Ovary (tissue), 3 donors: ENCODE results near the gene CNTNAP4.

Experiments used
- CTCF ChIP-seq, 3 donors: fragments of 450-650 bp in 2 of 3; fragments of 200-600 bp in 1 of 3; IDR thresholded peaks; one replicate each; pipeline versions ENCODE4 v1.5.1 to v1.8.0; 2016 to 2022; ENCODE audit warnings: antibody characterized with exemption in 3 of 3, mild to moderate bottlenecking in 1 of 3
- EP300 ChIP-seq: sonication (generic); formaldehyde crosslinking; IDR thresholded peaks from one replicate; pipeline ENCODE4 v1.6.1; 2017; ENCODE audit warnings: antibody characterized with exemption
- POLR2A ChIP-seq: fragments of 450-650 bp; IDR thresholded peaks from one replicate; pipeline ENCODE4 v1.6.1; 2017; ENCODE audit warnings: antibody characterized with exemption, mild to moderate bottlenecking, moderate library complexity
- donor health status: DM: no; HTN: no; CAD: no.

GRCh38 chr16:76571755-76572154, 294.6 kb downstream of the CNTNAP4 start:
- TF ChIP-seq CTCF (IDR thresholded peaks at IDR 0.05) (no peak), EP300 (no peak), POLR2A (no peak)
